Neuron (in vitro differentiated cells): ENCODE results near the gene RASAL3.

Source experiments
- H2AFZ ChIP-seq: one replicate; pipeline ENCODE4 v1.6.1; 2013; ENCODE audit warnings: low read depth, mild to moderate bottlenecking, inconsistent platforms, low read length, moderate library complexity
- H3K27me3 ChIP-seq: one replicate; pipeline ENCODE4 v1.6.1; 2013; ENCODE audit warnings: low read length; ENCODE audit not compliant: insufficient read depth
- H3K36me3 ChIP-seq: one replicate; pipeline ENCODE4 v1.6.1; 2013; ENCODE audit warnings: low read length; ENCODE audit not compliant: insufficient read depth
- H3K4me1 ChIP-seq: one replicate; pipeline ENCODE4 v1.6.1; 2013; ENCODE audit warnings: low read length; ENCODE audit not compliant: insufficient read depth
- H3K4me3 ChIP-seq: 2 replicates; pipeline ENCODE4 v1.5.1; 2013; ENCODE audit warnings: mild to moderate bottlenecking, low read length, moderate library complexity
- H3K9me3 ChIP-seq: one replicate; pipeline ENCODE4 v1.6.1; 2013; ENCODE audit warnings: low read length

The RASAL3 gene

GRCh38 chr19:15464394-15465385 lies at the start of gene RASAL3:
TSS of gene RASAL3 (minus strand) at chr19:15464544. CDS start at chr19:15464358, 186 bp downstream.
- Histone ChIP-seq H3K36me3 (no peaks in the 10 kb centered on the region), H2AFZ (no peak within 1 kb of the TSS), H3K9me3 (no peaks in the 10 kb centered on the region), H3K4me3 (no peak within 1 kb of the TSS), H3K4me1 (no peaks in the 10 kb centered on the region), H3K27me3 (peaks cover 55% of the 10 kb centered on the region)

- Histone ChIP-seq H3K36me3 (no peaks in the 10 kb centered on the region), H3K9me3 (no peaks in the 10 kb centered on the region), H3K4me1 (no peaks in the 10 kb centered on the region), H3K27me3 (peaks cover 11% of the 10 kb centered on the region), H3K4me3 (no peak overlapping the region), H2AFZ (no peak overlapping the region)
Measured at GRCh38 chr19:15511671-15512424, 47.5 kb upstream of the RASAL3 start.

DNA sequence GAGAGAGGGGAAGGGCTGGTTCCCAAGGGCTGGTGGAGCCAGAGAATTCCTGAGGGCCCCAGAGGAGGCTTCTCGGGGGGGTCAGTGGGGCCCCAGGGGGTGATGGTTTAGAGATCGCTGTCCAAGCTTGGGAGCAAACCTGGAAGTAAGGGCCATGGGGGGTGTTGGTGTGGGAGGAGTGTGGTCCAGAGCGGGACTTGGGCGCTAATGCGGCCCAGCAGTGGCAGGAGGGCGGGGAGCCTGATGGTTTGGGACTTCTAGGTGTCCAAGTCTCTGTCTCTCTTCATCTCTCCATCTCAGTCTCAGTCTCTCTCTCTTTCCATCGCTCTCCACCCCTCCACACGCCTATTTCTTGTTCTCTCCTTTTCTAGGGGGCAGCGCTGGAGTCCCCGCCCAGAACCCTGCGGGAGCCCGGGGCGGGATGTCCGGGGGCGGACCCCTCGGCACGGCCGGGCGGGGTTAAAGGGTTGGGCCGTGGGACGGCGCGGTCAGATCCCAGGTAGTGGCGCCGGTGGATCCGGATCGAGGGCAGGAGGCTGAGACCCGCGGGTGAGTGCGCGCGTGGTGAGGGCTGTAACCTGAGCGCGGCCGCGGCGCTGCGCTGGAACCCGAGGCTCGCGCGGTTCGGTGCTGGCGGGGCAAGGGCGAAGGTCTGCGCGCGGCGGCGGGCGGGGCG lies 43.8 kb upstream of the RASAL3 start, which contains the start of gene CYP4F22:
CYP4F22 (plus strand) TSS at position 491 of the 676 bp plus-strand sequence. CDS start 16,812 bp downstream, outside the sequence.
- Histone ChIP-seq H3K36me3 (no peaks in the 10 kb centered on the region), H2AFZ (no peak within 1 kb of the TSS), H3K9me3 (no peaks in the 10 kb centered on the region), H3K4me3 (no peak within 1 kb of the TSS), H3K4me1 (no peaks in the 10 kb centered on the region), H3K27me3 (peaks cover 11% of the 10 kb centered on the region)

DNA sequence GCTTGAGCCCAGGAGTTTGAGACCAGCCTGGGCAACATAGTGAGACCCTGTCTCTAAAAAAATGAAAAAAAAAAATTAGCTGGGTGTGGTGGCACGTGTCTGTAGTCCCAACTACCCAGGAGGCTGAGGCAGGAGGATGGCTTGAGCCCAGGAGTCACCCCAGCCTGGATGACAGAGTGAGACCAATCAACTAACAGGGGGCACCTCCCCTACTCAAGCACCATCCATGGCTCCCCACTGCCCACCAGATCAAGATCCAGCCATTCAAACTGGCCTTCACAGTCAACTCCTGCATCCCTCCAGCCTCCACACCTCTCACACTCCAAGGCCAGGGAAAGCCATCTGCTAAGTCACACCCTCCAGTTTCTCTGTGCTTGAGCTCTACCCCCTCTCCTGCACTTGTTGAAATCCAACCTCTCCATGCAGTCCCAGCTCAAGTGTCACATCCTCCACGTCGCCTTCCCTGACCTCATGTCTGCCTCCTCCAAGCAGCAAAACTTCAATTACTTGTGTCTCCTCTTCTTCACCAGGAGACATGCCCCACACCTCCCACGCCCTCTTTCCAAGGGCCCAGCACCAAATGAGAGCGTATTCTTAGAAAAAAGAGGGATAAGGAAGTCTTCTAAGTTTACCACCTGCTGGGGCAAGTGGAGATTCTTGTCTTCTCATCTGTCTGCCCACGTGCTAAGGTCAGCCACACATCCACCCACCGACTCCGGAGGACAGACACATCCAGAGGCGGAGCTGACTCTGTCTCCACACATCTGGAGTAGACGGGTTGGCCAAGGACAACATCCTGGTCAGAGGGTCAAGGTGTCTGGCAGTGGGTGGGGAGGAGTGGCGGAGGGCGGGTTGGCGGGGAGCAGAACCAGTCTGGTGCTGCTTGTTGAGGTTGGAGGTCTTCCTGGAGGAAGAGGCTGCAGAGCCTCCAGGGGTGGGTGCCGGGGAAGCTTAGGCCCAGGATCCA lies 43.0 kb upstream of the RASAL3 start:
- no peaks in the 10 kb centered on the region for H3K9me3 ChIP-seq
- no peaks in the 10 kb centered on the region for H3K36me3 ChIP-seq
- H2AFZ ChIP-seq = no peak overlapping the region
- H3K4me1 ChIP-seq = no peaks in the 10 kb centered on the region
- H3K27me3 ChIP-seq = peaks cover 11% of the 10 kb centered on the region
- no peak overlapping the region for H3K4me3 ChIP-seq

DNA sequence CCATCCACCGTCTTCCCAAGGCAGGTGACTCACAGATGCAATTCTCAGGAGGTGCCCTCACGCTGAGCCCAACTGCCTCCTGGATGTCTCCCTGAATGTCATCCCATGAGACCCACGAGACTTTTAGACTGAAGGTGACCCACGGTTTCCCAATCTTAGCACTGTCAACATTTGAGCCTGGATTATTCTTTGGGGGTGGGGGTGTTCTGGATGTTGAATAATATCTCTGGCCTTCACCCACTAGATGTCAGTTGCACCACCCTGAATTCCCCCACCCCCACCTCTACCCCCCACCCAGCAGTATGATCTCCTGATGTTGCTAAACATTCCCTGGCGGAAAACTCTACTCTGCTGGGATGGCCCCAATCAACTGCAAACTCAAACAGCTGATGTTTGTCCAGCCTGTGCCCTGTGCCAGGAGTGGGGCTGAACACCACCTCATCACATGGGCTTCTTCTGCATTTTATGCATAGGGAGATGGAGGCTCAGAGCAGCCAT lies 41.8 kb upstream of the RASAL3 start:
- H3K9me3 ChIP-seq = no peaks in the 10 kb centered on the region
- H3K36me3 ChIP-seq = no peaks in the 10 kb centered on the region

GRCh38 chr19:15502264-15502663 lies 37.9 kb upstream of the RASAL3 start:
- Histone ChIP-seq H3K27me3 (peaks cover 9% of the 10 kb centered on the region), H3K9me3 (no peaks in the 10 kb centered on the region), H3K4me3 (no peak overlapping the region), H2AFZ (no peak overlapping the region), H3K36me3 (no peaks in the 10 kb centered on the region), H3K4me1 (no peaks in the 10 kb centered on the region)

More for the DNA sequence above, 41.8 kb upstream of the RASAL3 start:
- Histone ChIP-seq H3K27me3 (peaks cover 6% of the 10 kb centered on the region), H2AFZ (no peak overlapping the region), H3K4me1 (no peaks in the 10 kb centered on the region), H3K4me3 (no peak overlapping the region)

- no peaks in the 10 kb centered on the region for H3K4me1 ChIP-seq
- no peaks in the 10 kb centered on the region for H3K9me3 ChIP-seq
- H3K36me3 ChIP-seq = no peaks in the 10 kb centered on the region
Measured at GRCh38 chr19:15501596-15501995, 37.3 kb upstream of the RASAL3 start.

DNA sequence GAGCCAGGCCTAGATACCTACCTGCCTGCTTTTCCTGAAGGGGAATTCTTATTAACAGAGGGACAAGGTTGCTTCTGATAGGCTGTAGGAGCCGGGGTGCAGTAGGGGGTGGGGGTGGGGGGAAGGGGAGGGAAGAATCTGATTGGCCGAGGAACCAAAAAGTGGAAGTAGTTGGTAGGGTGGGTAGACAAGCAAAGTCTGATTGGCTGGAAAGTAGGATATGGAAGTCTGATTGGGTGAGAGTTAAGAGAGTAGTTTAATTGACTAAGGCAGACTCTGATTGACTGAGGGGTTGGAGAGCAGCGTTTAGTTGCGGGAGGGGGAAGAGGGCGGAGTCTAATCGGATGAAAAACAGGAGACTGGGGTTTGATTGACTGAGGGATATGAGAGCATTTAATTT lies 34.6 kb upstream of the RASAL3 start:
- H3K4me1 ChIP-seq = no peaks in the 10 kb centered on the region
- peaks cover 9% of the 10 kb centered on the region for H3K27me3 ChIP-seq
- no peaks in the 10 kb centered on the region for H3K36me3 ChIP-seq
- H3K9me3 ChIP-seq = no peaks in the 10 kb centered on the region
- no peak overlapping the region for H2AFZ ChIP-seq
- no peak overlapping the region for H3K4me3 ChIP-seq

More at GRCh38 chr19:15501596-15501995, 37.3 kb upstream of the RASAL3 start:
- Histone ChIP-seq H2AFZ (no peak overlapping the region), H3K4me3 (no peak overlapping the region), H3K27me3 (peaks cover 9% of the 10 kb centered on the region)

DNA sequence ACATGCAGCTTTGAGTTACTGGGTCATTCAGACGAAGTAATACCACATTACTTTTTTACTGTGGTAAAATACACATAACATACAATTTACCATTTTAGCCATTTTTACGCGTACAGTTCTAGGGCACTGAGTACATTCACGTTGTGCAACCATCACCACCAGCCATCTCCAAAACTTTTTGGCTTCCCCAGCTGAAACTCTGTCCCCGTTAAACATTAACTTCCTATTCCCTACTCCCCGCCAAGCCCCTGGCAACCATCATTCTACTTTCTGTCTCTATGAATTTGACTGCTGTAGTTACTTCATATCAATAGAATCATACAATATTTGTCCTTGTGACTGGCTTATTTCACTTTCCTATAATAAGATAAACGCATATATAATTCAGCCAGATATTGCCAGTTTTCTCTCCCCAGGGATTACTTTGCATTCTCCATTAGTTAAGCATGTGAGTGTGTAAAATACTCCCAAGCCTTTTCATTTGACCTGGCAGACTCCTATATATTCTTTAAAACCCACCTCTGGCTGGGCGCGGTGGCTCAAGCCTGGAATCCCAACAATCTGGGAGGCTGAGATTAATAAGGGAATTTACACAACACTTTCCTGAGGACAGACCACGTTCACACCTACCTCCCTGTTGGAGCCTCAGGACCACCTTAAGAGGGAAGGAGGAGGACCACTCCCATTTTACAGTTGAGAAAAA lies 34.0 kb upstream of the RASAL3 start:
- Histone ChIP-seq H3K4me1 (no peaks in the 10 kb centered on the region), H3K36me3 (no peaks in the 10 kb centered on the region), H3K9me3 (no peaks in the 10 kb centered on the region), H2AFZ (no peak overlapping the region), H3K27me3 (peaks cover 9% of the 10 kb centered on the region), H3K4me3 (no peak overlapping the region)

DNA sequence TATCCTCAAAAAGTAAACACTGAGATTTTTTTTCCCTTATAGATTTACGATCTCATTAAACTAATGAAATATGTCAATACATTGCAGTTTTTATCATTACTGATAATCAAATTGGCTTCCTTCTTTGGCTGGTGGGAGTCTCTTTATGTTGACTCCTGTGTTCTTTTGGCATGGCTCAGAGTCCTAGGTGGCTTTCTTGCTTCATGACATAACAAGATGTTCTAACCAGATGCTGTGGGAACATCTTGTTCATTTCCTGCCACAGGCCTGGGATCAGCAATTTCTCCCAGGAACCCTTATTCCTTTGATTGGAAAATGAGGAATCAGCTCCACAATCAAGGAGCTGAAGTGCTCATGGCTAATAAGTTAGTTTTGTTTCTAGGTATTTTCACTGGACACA lies 30.8 kb upstream of the RASAL3 start:
- no peak overlapping the region for H3K4me3 ChIP-seq
- H3K36me3 ChIP-seq = no peaks in the 10 kb centered on the region
- H3K27me3 ChIP-seq = peaks cover 2% of the 10 kb centered on the region
- no peak overlapping the region for H2AFZ ChIP-seq
- no peaks in the 10 kb centered on the region for H3K4me1 ChIP-seq
- H3K9me3 ChIP-seq = no peaks in the 10 kb centered on the region

- Histone ChIP-seq H3K36me3 (no peaks in the 10 kb centered on the region), H3K4me3 (no peak overlapping the region), H3K9me3 (no peaks in the 10 kb centered on the region), H3K4me1 (no peaks in the 10 kb centered on the region), H2AFZ (no peak overlapping the region), H3K27me3 (no peaks in the 10 kb centered on the region)
Measured at GRCh38 chr19:15488489-15489226, 24.3 kb upstream of the RASAL3 start.
